HK-2 (cell line): ENCODE measurements around the gene SP3.

Experiments
- DNase-seq: peaks from one replicate; pipeline ENCODE4 v3.0.0-alpha.2; 2018; ENCODE audit not compliant: unreplicated experiment

The SP3 gene

GRCh38 chr2:173996766-173997165 is 31.6 kb upstream of the SP3 start:
- DNase-seq: no peak

DNA sequence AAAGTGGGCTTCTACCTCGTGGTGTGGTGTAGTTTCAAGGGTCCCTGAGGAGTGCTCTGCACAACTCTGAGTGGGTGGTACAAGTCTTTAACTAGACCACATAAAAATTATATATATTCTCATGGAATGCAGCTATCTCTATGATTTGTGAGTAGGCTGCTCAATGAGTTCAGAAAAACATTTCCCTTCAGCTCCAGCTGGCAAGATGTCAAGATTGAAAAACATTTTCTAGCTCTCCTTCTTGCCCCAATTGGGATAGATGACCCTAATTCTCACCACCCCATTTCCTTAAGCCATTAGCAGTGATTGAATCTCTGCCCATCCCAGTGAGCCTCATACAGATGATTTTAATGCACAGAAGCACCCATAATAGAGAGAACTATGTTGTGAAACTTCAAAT is 28.3 kb upstream of the SP3 start:
- no peak for DNase-seq

GRCh38 chr2:173991856-173992588 is 26.8 kb upstream of the SP3 start:
- no peak for DNase-seq

DNA sequence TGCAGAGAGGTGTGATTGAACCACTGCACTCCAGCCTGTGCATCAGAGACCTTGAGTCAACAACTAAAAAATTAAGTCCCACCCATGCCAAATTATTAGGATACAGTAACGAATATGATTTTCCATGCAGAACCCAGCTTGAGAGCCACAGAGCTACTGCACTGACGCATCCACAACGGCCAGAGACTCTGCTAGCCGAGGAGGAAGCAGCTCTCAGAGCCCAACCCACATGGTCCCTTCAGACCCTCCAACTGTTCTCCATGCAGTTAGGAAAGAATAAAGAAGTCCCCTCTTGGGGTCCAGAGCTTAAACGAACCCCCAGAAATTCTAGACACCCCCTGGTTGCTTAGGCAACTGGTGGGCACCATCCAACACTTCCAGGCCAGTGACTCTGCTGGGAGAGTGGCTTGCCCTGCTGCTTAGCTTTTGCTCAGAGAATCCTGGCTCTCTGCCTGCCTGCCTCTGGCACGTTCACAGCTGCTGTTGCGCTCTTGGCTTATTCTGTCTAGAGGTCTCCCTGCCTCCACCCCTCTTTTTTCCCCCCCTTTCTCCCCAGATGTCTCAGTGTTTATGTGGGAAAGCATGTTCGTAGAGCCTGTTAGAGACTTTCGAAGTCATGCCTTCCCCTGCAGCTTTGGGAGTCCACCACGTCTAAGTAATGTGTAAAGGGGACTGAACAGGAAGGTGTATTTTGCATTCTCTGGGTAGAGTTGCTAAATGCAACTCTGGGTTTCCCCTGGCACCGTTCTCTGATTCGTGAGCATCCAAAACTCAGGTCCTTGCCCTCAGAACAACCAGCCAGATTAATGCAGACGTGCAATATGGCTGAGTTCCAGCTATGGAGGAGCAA is 26.0 kb upstream of the SP3 start:
- no peak for DNase-seq

DNA sequence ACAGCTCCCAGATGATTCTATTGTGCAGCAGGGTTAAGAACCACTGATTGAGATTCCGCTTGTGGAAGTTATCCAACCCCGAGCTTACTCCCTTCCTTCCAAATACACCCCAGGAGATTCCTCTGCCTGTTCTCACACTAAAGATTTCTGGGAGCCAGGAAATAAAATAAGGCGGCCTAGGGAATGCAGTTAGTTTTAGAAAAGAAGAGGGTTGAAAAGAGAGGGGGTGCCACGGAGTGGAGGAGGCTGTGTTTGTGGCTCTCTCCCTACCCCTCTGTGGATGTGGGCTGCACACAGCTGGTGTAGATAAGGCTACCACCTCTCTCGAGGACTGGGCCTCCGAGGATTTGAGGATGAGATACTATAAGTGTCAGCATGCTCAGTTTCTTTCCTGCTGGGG is 25.1 kb upstream of the SP3 start:
- no peak for DNase-seq

DNA sequence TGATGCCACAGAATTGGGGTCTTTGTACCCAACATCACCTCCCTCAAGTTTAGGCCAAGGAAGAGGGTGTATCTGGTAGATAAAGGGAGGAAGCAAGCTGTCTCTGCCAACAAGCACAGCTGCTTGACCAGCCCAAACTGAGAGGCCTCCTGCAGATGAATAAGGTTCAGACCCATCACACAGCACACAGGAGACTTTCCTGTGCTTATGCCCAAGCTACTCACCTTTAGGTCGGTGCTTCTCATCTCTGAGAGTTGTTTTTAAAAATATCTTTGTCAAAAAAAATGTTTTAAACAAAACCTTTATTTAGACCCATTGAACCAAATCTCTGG is 24.7 kb upstream of the SP3 start:
- DNase-seq: no peak

DNA sequence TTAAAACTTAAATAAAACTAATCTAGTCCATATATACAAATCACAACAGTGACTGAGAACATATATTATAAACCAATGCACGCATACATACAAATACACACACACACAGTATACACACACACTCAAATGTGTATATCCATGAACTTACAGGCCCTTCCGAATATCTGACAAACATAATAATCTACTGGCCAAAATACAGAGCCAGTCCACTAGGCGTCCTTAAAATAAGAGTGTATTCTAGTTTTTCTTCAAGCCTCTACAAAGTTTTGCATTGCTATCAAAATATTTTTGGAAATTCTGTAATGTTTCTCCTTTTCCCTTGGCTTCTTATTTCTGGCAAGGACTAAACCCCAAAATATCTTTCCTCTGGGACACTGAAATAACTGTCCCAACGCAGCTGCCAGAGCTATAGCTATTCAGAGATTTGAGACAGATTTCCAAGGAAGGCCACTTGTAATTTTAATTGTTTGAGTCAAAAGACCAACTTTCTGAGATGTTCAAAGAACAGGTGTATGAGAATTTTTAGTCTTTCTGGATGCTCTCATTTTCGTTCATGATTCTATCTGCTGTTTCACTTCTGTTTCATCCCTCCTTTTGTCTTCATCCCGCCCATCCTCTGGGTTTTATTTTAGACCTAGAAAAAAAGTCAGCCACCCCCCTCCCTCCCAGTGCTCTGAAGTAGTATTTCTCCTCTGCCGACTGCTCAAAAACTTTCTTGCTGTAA is 24.1 kb upstream of the SP3 start:
- no peak for DNase-seq

GRCh38 chr2:173986805-173987204 is 21.6 kb upstream of the SP3 start:
- DNase-seq: no peak

DNA sequence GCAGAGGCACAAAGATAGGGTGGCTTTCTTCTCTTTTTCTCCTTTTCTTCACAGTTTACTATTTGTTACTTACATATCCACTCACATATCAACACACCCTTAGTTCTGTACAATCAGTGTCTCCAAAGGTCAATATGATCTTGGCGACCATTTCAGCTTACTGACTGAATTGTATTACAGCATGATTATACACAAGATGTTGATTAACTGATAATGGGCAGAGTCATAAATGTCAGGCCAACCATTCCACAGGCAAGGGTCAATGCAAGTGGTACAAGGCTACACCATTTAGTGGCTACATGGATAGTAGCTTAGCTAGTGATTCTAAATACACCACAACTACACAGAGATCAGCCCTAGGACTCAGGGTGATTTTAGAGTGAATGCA is 20.4 kb upstream of the SP3 start:
- no peak for DNase-seq

- DNase-seq: no peak
These were observed 19.9 kb upstream of the SP3 start for GRCh38 chr2:173984866-173985604.

- no peak for DNase-seq
These were observed 18.3 kb upstream of the SP3 start for GRCh38 chr2:173983391-173983871.

- no peak for DNase-seq
These were observed 17.7 kb upstream of the SP3 start for GRCh38 chr2:173982918-173983317.

GRCh38 chr2:173982182-173982714 is 17.1 kb upstream of the SP3 start:
- DNase-seq: no peak

DNA sequence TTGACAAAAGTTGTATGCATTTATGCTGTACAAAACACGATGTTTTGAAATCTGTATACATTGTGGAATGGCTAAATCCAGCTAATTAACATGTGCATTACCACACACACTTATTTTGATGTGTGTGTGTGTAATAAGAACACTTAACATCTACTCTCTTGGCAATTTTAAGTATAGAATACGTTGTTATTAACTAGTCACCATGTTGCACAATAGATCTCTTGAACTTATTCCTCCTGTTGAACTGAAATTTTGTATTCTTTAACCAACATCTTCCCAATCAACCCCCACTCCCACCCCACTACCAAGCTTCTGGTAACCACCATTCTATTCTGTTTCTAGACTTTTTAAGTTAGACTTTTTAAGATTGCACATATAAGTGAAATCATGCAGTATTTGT is 16.3 kb upstream of the SP3 start:
- no peak for DNase-seq

- DNase-seq: no peak
These were observed 14.7 kb upstream of the SP3 start for GRCh38 chr2:173979751-173980351.

DNA sequence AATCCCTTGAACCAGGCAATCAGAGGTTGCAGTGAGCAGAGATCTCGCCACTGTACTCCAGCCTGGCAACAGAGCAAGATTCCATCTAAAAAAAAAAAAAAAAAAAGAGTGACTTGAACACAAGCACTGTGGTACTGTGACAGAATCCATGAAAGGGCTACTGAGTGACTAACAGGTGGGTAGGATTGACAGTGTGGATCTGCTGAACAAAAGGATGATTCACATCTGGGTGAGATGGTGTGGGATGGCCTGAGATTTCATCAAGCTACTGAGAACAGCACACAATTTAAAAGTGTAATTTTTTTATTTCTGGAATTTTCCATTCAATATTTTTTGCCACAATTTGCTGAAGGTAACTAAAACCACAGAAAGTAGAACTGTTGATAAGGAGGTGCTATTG is 13.3 kb upstream of the SP3 start:
- no peak for DNase-seq

DNA sequence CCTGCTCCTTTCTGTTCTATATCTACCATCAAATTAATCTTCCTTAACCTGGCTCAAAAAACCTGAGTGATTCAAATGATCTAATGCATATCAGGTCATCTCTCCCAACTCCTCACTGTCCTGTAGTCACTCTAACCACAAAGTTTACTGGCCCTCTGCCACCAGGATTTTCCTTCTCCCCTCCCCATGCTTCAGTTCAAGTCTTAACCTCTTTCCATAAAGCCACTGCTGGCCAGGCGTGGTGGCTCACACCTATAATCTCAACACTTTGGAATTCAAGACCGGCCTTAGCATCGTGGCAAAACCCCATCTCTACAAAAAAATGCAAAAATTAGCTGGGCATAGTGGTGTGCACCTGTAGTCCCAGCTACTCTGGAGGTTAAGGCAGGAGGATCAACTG is 7.5 kb upstream of the SP3 start:
- DNase-seq: peak; percentile 71

DNA sequence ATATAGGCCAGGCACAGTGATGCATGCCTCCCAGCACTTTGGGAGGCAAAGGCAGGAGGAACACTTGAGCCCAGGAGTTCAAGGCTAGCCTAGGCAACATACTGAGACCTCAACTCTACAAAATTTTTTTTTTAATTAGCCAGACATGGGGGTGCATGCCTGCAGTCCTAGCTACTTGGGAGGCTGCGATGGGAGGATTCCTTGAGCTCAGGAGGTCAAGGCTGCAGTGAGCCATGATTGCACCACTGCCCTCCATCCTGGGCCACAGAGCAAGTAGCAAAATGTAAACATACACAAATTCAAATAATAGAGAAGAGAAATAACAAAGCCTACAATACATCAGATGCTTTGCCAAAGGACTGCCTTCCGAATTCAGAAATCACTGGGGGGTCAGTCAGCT is 7.0 kb upstream of the SP3 start:
- DNase-seq: no peak

DNA sequence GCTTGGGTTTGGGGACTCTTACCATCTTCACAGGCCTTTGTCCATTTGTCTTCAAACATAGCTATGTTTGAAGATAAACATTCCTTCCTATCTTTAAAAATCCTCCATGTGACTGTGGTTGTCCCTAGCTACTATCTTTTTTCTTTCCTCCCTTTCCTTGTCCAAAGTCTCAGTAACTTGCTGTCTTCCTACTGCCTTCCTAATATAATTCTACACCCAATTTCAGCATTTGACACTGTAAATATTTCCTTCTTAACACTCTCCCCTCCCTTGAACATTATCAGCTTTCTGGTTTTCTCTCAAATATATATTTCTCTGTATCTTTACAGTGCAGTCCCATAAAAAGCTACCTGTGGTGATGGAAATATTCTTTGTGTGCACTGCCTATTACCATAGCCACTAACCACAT is 5.3 kb upstream of the SP3 start:
- DNase-seq: no peak

- DNase-seq: no peak
These were observed 4.7 kb upstream of the SP3 start for GRCh38 chr2:173969886-173970285.

GRCh38 chr2:173968551-173968950 is 3.4 kb upstream of the SP3 start:
- no peak for DNase-seq
